ENCODE measurements around the gene CATSPERD. TPM values are rescaled to one million over a fixed set of nuclear protein-coding genes. Genes with fewer than 3 reads are reported as not detected.
A peak's percentile ranks its signal among the peaks of the same experiment; 100 is the strongest.

CATSPERD gene
- total and polyA plus RNA-seq, 9 of the 15 experiments (the other 6 are each of a cell fraction or from before 2014, with no cell fraction given): not detected

DNA sequence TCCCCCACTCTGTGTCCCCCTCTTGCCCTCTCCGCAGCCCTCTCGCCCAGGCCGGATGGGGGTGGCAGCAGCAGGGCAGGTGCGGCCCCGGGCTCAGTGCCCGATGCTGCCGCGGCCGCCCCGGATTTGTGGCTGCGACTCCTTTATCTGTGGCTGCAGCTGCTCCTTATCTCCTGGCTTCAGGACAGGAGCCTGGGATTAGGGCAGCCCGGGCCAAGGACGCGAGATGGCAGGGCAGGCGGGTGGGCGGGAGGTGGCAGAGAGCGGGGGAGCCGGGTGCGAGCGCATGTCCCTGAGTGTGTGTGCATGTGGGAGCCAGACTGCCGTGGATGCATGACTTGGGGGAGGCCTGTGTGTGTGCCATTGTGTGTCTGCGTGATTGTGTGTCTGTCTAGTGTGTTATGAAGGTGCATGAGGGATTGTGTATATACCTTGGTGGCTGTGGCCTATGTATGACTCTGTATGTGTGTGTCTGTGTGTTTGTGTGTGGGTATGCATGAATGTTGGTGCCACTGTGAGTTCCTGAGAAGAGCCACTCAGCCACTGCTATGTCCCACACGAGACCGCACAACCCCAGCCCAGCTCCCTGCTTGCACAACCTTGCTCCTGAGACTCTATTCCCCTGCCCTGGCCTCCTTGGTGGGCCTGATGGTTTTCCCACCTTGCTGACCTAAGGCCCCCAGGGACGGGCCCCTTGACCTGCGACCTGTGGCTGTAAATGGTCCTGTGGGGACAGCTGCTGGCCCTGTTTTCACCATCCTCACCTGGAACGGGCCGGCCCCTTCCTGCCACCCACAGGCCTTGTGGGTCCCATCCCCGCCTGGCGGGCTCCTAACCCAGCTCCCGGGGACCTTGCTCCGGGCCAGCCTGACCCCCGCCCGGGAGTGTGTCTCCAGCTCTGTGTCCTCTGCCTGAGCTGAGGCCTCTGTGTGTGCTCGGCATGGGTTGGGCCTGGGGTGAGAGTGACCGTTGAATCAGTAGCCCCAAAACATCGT, 79.1 kb downstream of the CATSPERD start (continued):
- TF ChIP-seq, protein P1, sequence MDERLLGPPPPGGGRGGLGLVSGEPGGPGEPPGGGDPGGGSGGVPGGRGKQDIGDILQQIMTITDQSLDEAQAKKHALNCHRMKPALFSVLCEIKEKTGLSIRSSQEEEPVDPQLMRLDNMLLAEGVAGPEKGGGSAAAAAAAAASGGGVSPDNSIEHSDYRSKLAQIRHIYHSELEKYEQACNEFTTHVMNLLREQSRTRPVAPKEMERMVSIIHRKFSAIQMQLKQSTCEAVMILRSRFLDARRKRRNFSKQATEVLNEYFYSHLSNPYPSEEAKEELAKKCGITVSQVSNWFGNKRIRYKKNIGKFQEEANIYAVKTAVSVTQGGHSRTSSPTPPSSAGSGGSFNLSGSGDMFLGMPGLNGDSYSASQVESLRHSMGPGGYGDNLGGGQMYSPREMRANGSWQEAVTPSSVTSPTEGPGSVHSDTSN (CRISPR knock-in tag; IDR thresholded peaks at IDR 0.05; ENCODE audit: low read depth): no peak
- TF ChIP-seq, protein P1 (tag; conservative IDR thresholded peaks at IDR 0.05; ENCODE audit: low read depth): no peak
- TF ChIP-seq ZNF589 (CRISPR knock-in tag; IDR thresholded peaks at IDR 0.05; ENCODE audit: low read depth) (peak; percentile 97), ZNF121 (CRISPR knock-in tag; conservative IDR thresholded peaks at IDR 0.05) (peak; percentile 80), TEAD2 (tag; IDR thresholded peaks at IDR 0.05) (no peak), ARNT (IDR thresholded peaks at IDR 0.05) (peak; percentile 34 to 67; a peak in 2 of 4 replicates), ZNF586 (CRISPR knock-in tag; conservative IDR thresholded peaks at IDR 0.05) (no peak)
- TF ChIP-seq, protein P2, sequence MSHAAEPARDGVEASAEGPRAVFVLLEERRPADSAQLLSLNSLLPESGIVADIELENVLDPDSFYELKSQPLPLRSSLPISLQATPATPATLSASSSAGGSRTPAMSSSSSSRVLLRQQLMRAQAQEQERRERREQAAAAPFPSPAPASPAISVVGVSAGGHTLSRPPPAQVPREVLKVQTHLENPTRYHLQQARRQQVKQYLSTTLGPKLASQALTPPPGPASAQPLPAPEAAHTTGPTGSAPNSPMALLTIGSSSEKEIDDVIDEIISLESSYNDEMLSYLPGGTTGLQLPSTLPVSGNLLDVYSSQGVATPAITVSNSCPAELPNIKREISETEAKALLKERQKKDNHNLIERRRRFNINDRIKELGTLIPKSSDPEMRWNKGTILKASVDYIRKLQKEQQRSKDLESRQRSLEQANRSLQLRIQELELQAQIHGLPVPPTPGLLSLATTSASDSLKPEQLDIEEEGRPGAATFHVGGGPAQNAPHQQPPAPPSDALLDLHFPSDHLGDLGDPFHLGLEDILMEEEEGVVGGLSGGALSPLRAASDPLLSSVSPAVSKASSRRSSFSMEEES (CRISPR knock-in tag; IDR thresholded peaks at IDR 0.05): no peak
- TF ChIP-seq, protein P3, sequence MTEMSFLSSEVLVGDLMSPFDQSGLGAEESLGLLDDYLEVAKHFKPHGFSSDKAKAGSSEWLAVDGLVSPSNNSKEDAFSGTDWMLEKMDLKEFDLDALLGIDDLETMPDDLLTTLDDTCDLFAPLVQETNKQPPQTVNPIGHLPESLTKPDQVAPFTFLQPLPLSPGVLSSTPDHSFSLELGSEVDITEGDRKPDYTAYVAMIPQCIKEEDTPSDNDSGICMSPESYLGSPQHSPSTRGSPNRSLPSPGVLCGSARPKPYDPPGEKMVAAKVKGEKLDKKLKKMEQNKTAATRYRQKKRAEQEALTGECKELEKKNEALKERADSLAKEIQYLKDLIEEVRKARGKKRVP (CRISPR knock-in tag; IDR thresholded peaks at IDR 0.05): peak; percentile 63; the same call in 1 of the 2 replicates
- TF ChIP-seq, protein P4, sequence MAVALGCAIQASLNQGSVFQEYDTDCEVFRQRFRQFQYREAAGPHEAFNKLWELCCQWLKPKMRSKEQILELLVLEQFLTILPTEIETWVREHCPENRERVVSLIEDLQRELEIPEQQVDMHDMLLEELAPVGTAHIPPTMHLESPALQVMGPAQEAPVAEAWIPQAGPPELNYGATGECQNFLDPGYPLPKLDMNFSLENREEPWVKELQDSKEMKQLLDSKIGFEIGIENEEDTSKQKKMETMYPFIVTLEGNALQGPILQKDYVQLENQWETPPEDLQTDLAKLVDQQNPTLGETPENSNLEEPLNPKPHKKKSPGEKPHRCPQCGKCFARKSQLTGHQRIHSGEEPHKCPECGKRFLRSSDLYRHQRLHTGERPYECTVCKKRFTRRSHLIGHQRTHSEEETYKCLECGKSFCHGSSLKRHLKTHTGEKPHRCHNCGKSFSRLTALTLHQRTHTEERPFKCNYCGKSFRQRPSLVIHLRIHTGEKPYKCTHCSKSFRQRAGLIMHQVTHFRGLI (CRISPR knock-in tag; IDR thresholded peaks at IDR 0.05): 0 out of 2 replicates have a peak, but pooled peaks have one; percentile 19

Data from K562 (cell line).